Transverse colon (tissue), 4 donors: ENCODE results near the gene SLC45A1. TPM values are rescaled to one million over a fixed set of nuclear protein-coding genes. Genes with fewer than 3 reads are reported as not detected.

Experiments used
- DNase-seq: peaks from one replicate; pipeline ENCODE4 v3.0.0-alpha.2; 2019
- H3K27ac ChIP-seq, 4 donors: fragments of 200-600 bp; sonication (generic); 2 replicates each; pipeline ENCODE4 v1.5.1; 2016 to 2018; ENCODE audit warnings: inconsistent platforms in 4 of 4
- H3K27me3 ChIP-seq: fragments of 200-600 bp; sonication (generic); 2 replicates; pipeline ENCODE4 v1.5.1; 2017; ENCODE audit warnings: inconsistent platforms
- H3K36me3 ChIP-seq, 4 donors: fragments of 200-600 bp; sonication (generic); 2 replicates each; pipeline ENCODE4 v1.5.1; 2017 to 2019; ENCODE audit warnings: inconsistent platforms in 4 of 4
- H3K4me1 ChIP-seq, 4 donors: fragments of 200-600 bp; sonication (generic); 2 replicates each; pipeline ENCODE4 v1.5.1; 2017 to 2020; ENCODE audit warnings: inconsistent platforms in 4 of 4
- H3K4me3 ChIP-seq, 4 donors: fragments of 200-600 bp; sonication (generic); 1 replicate in 1 of 4; 2 replicates in 3 of 4; pipeline versions ENCODE4 v1.5.1 to v1.6.1; 2017 to 2019; ENCODE audit warnings: inconsistent platforms in 4 of 4
- H3K9me3 ChIP-seq, 2 donors: fragments of 200-600 bp; sonication (generic); 2 replicates each; pipeline ENCODE4 v1.5.1; 2017 to 2019; ENCODE audit warnings: inconsistent platforms in 2 of 2
- EP300 ChIP-seq: sonication (generic); formaldehyde crosslinking; IDR thresholded peaks from one replicate; pipeline ENCODE4 v1.6.1; 2017; ENCODE audit warnings: antibody characterized with exemption, low read depth
- POLR2A ChIP-seq: fragments of 450-650 bp; IDR thresholded peaks from one replicate; pipeline ENCODE4 v1.6.1; 2016; ENCODE audit warnings: antibody characterized with exemption, mild to moderate bottlenecking, moderate library complexity
- POLR2AphosphoS5 ChIP-seq, 3 donors: sonication (generic); formaldehyde crosslinking; IDR thresholded peaks; one replicate each; pipeline ENCODE4 v1.6.1; 2016; ENCODE audit warnings: antibody characterized with exemption in 3 of 3
- whole genome bisulfite sequencing, 2 donors: methylation state at CpG; one replicate each; pipeline ENCODE4 v1.1.5; 2018; ENCODE audit warnings: low coverage in 1 of 2; 5-methylcytosine and 5-hydroxymethylcytosine counted together
- in situ Hi-C, 4 donors: fragments of 200-750 bp; cut with MboI; loops; one replicate each; pipeline versions ENCODE4 v1.15.0 to v1.15.1; 2017; ENCODE audit warnings: low sequenced_read_pairs in 3 of 4, low pct_ligation_motif_present in 1 of 4, low pct_unique_long_range_greater_than_20kb in 1 of 4
- intact Hi-C: fragments of 100-400 bp; cut with DNase I; formaldehyde crosslinking; loops from one replicate; pipeline ENCODE4 v1.15.1; 2023; ENCODE audit warnings: low total_unique reads
- total RNA-seq, 4 donors: library from RNA; depleted of rRNA; stranded (reverse); fragments of >200 nt; gene quantifications; one replicate each; pipeline ENCODE4 v1.1.0, GENCODE V29; 2016
- TF ChIP-seq, protein P1 (sequence below), 5 experiments: fragments of 200-600 bp in 3 of 5; fragments of 450-650 bp in 2 of 5; sonication (generic) in 3 of 5; IDR thresholded peaks; 1 replicate in 2 of 5; 2 replicates in 3 of 5; pipeline ENCODE4 v1.5.1; 2016 to 2017; ENCODE audit warnings: antibody characterized with exemption in 5 of 5, inconsistent platforms in 3 of 5, mild to moderate bottlenecking in 2 of 5, moderate library complexity in 1 of 5

Gene SLC45A1
- total RNA-seq, 4 donors from 2014 or later: 2.3 to 7.1 (median 4.1) TPM

DNA sequence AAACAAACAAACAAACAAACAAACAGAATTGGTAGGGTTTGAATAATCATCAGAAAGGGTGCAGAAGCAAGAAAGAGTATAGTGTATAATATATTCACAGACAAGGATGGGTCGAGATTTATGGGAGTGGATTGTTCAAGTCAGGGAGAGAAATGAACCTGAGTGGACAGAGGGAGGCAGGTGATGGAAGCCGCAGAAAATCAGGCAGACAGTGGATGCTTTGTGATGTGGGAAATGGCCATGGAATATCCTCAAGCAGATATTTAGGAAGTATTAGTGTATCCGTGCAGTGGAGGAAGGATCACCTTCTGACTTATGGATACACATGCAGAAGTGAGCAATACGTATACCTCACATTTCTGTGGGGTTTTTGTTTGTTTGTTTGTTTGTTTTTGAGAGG is 14.0 kb upstream of the SLC45A1 start:
- Histone ChIP-seq H3K27ac (no peak overlapping the region), H3K4me1 (peaks cover 0 to 5% (median 0%) of the 10 kb centered on the region in 4 donors), H3K9me3 (no peaks in the 10 kb centered on the region), H3K36me3 (no peaks in the 10 kb centered on the region), H3K4me3 (no peak overlapping the region), H3K27me3 (no peaks in the 10 kb centered on the region)
- WGBS, 2 donors: 82 to 86% methylated on average over 4 of the region's 4 CpGs
- in situ Hi-C loops: no loop called here
- intact Hi-C loops: no loop called here
- TF ChIP-seq EP300 (no peak), POLR2A (no peak), POLR2AphosphoS5 (IDR thresholded peaks at IDR 0.05) (no peak)
- TF ChIP-seq, protein P1, sequence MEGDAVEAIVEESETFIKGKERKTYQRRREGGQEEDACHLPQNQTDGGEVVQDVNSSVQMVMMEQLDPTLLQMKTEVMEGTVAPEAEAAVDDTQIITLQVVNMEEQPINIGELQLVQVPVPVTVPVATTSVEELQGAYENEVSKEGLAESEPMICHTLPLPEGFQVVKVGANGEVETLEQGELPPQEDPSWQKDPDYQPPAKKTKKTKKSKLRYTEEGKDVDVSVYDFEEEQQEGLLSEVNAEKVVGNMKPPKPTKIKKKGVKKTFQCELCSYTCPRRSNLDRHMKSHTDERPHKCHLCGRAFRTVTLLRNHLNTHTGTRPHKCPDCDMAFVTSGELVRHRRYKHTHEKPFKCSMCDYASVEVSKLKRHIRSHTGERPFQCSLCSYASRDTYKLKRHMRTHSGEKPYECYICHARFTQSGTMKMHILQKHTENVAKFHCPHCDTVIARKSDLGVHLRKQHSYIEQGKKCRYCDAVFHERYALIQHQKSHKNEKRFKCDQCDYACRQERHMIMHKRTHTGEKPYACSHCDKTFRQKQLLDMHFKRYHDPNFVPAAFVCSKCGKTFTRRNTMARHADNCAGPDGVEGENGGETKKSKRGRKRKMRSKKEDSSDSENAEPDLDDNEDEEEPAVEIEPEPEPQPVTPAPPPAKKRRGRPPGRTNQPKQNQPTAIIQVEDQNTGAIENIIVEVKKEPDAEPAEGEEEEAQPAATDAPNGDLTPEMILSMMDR (IDR thresholded peaks at IDR 0.05): no peak
- DNase-seq: no peak

DNA sequence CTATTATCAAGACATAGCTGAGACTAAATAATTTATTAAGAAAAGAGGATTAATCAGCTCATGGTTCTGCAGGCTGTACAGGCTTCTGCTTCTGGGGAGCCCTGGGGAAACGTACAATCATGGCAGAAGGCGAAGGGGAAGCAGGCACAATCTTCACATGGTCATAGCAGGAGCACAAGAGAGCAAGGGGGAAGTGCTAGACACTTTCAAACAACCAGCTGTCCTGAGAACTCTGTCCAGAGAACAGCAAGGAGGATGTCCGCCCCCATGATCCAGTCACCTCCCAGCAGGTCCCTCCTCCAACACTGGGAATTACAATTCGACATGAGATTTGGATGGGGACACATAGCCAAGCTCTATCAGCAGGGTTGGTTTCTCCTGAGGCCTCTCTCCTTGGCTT is 10.3 kb upstream of the SLC45A1 start:
- Histone ChIP-seq H3K4me3 (no peak overlapping the region), H3K4me1 (no peaks in the 10 kb centered on the region), H3K27me3 (no peaks in the 10 kb centered on the region), H3K27ac (no peak overlapping the region), H3K9me3 (no peaks in the 10 kb centered on the region), H3K36me3 (no peaks in the 10 kb centered on the region)
- TF ChIP-seq, protein P1 (IDR thresholded peaks at IDR 0.05): no peak
- TF ChIP-seq POLR2A (no peak), EP300 (no peak), POLR2AphosphoS5 (IDR thresholded peaks at IDR 0.05) (no peak)
- intact Hi-C loops: no loop called here
- 68 to 75% methylated on average over 2 to 4 of the region's 4 CpGs for WGBS, 2 donors
- in situ Hi-C loops: no loop called here
- DNase-seq: no peak

DNA sequence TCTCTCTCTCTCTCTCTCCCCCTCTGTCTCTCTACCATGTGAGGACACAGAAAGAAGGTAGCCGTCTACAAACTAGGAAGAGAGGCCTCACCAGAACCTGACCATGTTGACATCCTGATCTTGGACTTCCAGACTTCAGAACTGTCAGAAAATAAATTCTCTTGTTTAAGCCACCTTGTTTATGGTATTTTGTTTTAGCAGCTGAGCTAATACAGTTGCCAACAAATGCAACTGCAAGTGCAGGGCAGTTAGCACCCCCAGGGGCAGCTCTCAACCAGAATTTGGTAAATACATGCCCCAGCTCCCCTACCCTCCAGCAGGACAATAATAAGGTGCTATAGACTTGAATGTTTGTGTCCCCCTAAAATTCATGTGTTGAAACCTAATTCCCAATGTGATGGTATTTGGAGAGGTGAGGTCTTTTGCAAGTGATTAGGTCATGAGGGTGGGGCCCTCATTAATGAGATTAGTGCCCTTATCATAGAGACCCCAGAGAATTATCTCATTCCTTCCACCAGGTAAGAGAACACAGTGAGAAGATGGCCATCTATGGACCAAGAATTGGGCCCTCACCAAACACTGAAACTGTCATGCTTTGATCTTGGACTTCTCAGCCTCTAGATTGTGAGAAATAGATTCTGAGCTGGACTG is 6.7 kb upstream of the SLC45A1 start:
- peaks cover 0 to 10% (median 4%) of the 10 kb centered on the region in 4 donors for H3K4me1 ChIP-seq
- no peak overlapping the region for H3K4me3 ChIP-seq
- 88% methylated on average over 1 of the region's 1 CpG; no CpG with 5 or more reads in 1 of the 2 donors for WGBS, 2 donors
- H3K27me3 ChIP-seq: peaks cover 9% of the 10 kb centered on the region
- H3K27ac ChIP-seq: no peak overlapping the region
- TF ChIP-seq, protein P1 (IDR thresholded peaks at IDR 0.05): no peak
- TF ChIP-seq POLR2A (no peak), EP300 (no peak), POLR2AphosphoS5 (IDR thresholded peaks at IDR 0.05) (no peak)
- intact Hi-C loops (no loop called here), in situ Hi-C loops (loop anchor here in 3 of 4 donors (10.0 kb wide), 3 partner anchors 296 to 336 kb away; no protein-coding TSS in a partner anchor)
- no peak for DNase-seq
- H3K36me3 ChIP-seq: no peaks in the 10 kb centered on the region
- H3K9me3 ChIP-seq: no peaks in the 10 kb centered on the region

DNA sequence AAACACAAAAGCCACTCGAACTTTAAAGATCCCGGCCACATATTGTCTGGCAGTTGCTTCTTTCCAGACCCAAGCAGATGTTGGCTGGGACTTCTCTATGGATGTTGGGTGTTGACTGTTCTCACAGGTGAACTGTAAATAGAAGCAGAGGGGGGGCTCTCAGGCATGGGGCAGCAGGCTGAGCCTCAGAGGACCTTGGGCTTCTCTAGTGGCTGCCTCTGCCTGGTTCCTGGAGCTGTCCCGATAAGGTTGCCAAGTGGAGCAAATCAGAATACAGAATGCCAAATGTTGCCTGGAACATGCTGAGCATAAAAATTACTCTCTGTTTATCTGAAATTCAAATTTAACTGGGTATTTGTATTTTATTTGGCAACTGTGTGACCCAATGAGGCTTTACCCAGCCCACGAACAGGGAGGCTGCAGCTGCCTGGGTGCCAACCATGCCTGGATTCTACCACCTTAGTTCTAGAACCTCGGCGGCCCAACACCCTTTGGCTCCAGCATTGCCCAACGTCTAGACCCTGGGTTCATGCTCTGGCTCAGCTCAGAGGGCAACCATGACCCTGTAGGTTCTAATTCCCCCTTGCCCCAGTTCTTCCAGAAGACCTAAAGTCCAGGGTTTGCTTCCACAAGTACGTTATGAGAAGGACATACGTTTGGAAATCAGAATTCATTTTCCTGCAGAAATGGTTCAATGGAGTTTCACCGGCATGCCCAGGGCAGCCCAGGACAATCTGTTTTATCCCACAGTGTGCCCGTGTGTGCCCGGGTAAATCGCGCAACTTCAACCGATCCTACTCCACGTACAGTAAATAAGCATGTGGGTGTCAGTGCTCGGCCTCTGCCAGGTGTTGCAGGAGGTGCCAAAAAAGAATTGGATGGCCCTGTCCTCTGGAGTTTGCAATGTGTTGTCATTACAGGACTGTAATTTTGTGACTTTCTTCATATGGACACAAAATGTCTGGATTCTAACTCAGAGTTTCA is 5.4 kb upstream of the SLC45A1 start:
- H3K27ac ChIP-seq: no peak overlapping the region
- no peak overlapping the region for H3K4me3 ChIP-seq
- whole genome bisulfite sequencing, 2 donors: 70 to 85% methylated on average over 3 to 17 of the region's 17 CpGs
- no peaks in the 10 kb centered on the region for H3K36me3 ChIP-seq
- in situ Hi-C loops: loop anchor here in 3 of 4 donors (10.0 kb wide), 3 partner anchors 298 to 338 kb away; no protein-coding TSS in a partner anchor
- H3K9me3 ChIP-seq: no peaks in the 10 kb centered on the region
- no peak for DNase-seq
- no peak for TF ChIP-seq POLR2A
- no peak for TF ChIP-seq EP300
- TF ChIP-seq POLR2AphosphoS5 (IDR thresholded peaks at IDR 0.05): no peak
- TF ChIP-seq, protein P1 (IDR thresholded peaks at IDR 0.05): no peak
- intact Hi-C loops: no loop called here
- H3K27me3 ChIP-seq: peaks cover 11% of the 10 kb centered on the region
- H3K4me1 ChIP-seq: peaks cover 0 to 12% (median 6%) of the 10 kb centered on the region in 4 donors
